Sigmoid colon (tissue), 7 donors: ENCODE data around the gene SCRN3. TPM values are rescaled to one million over a fixed set of nuclear protein-coding genes. Genes with fewer than 3 reads are reported as not detected.
A peak's percentile ranks its signal among the peaks of the same experiment; 100 is the strongest.

Experiments used
- DNase-seq: peaks from one replicate; pipeline ENCODE4 v3.0.0-alpha.2; 2019
- H3K27ac ChIP-seq, 4 donors: fragments of 200-600 bp; sonication (generic); one replicate each; pipeline ENCODE4 v1.5.1; 2016 to 2019; ENCODE audit warnings: mild to moderate bottlenecking in 1 of 4
- H3K27me3 ChIP-seq, 3 donors: fragments of 200-600 bp; sonication (generic); one replicate each; pipeline ENCODE4 v1.5.1; 2019; ENCODE audit warnings: mild to moderate bottlenecking in 1 of 3
- H3K36me3 ChIP-seq, 4 donors: fragments of 200-600 bp; sonication (generic); one replicate each; pipeline ENCODE4 v1.5.1; 2016 to 2019
- H3K4me1 ChIP-seq, 4 donors: fragments of 200-600 bp; sonication (generic); one replicate each; pipeline ENCODE4 v1.5.1; 2017 to 2019
- H3K4me3 ChIP-seq, 4 donors: fragments of 200-600 bp; sonication (generic); one replicate each; pipeline ENCODE4 v1.5.1; 2017 to 2019; ENCODE audit warnings: mild to moderate bottlenecking in 2 of 4, moderate library complexity in 1 of 4
- H3K9me3 ChIP-seq, 4 donors: fragments of 200-600 bp in 3 of 4; sonication (generic) in 3 of 4; one replicate each; pipeline versions ENCODE4 v1.5.1 to v1.6.1; 2013 to 2019
- EP300 ChIP-seq, 4 donors: sonication (generic); formaldehyde crosslinking; IDR thresholded peaks; one replicate each; pipeline ENCODE4 v1.6.1; 2017; ENCODE audit warnings: antibody characterized with exemption in 4 of 4
- POLR2A ChIP-seq, 2 donors: fragments of 450-650 bp; IDR thresholded peaks; one replicate each; pipeline ENCODE4 v1.6.1; 2016; ENCODE audit warnings: antibody characterized with exemption in 2 of 2, mild to moderate bottlenecking in 2 of 2, moderate library complexity in 2 of 2
- POLR2AphosphoS5 ChIP-seq, 4 donors: sonication (generic); formaldehyde crosslinking; IDR thresholded peaks; one replicate each; pipeline ENCODE4 v1.6.1; 2017; ENCODE audit warnings: antibody characterized with exemption in 4 of 4
- WGBS, 2 donors: extraction: QIAGEN DNeasy Blood & Tissue Kit; methylation state at CpG; one replicate each; pipeline ENCODE4 v1.1.7; 2013; 5-methylcytosine and 5-hydroxymethylcytosine counted together
- intact Hi-C: fragments of 100-400 bp; cut with DNase I; formaldehyde crosslinking; loops from one replicate; pipeline ENCODE4 v1.15.1; 2023
- polyA plus RNA-seq, 3 donors: library from polyadenylated mRNA; stranded (reverse); fragments of 200-250 nt; gene quantifications; one replicate each; pipeline ENCODE4 v1.2.3, GENCODE V29; 2013
- total RNA-seq, 4 donors: library from RNA; depleted of rRNA; stranded (reverse); fragments of >200 nt; gene quantifications; one replicate each; pipeline ENCODE4 v1.1.0, GENCODE V29; 2016
- TF ChIP-seq, protein P1 (sequence below), 4 experiments: fragments of 450-650 bp in 3 of 4; fragments of 200-600 bp in 1 of 4; IDR thresholded peaks; one replicate each; pipeline ENCODE4 v1.5.1; 2016 to 2019; ENCODE audit warnings: antibody characterized with exemption in 4 of 4, mild to moderate bottlenecking in 3 of 4, moderate library complexity in 2 of 4
- donor health status: healthy with polysubstance abuse.
- donor health status: Bipolar disorder and iron deficiency.
- donor health status: healthy.

The SCRN3 gene
- total and polyA plus RNA-seq, 7 donors, result 9.6 to 31.0 (median 15.3) TPM

DNA sequence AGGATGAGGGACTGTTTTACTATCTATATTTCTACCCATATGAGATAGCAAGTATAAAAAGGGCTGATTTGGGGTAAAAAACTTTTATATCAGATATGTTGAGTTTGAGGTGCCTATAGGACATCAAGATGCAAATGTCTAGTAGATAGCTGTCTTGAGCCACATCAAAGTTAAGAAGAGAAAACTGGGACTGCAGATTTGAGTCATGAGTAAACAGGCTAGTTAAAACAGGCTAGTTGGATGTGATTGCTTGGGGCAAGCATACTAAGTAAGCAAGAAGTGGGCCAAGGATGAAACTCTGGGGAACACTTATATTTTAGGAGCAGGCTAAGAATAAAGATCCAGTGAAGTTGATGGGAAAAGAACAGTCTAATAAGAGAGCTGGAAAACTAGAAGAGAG lies 2.8 kb upstream of the SCRN3 start:
- peaks cover 0 to 38% (median 28%) of the 10 kb centered on the region in 4 donors for H3K4me1 ChIP-seq
- H3K4me3 ChIP-seq, result no peak overlapping the region
- intact Hi-C loops, result loop anchor here (10.0 kb wide), 1 partner anchor 428 kb away; the partner anchor contains the start of gene SP3
- H3K36me3 ChIP-seq, result peaks cover 0 to 14% (median 4%) of the 10 kb centered on the region in 4 donors
- TF ChIP-seq, protein P1, sequence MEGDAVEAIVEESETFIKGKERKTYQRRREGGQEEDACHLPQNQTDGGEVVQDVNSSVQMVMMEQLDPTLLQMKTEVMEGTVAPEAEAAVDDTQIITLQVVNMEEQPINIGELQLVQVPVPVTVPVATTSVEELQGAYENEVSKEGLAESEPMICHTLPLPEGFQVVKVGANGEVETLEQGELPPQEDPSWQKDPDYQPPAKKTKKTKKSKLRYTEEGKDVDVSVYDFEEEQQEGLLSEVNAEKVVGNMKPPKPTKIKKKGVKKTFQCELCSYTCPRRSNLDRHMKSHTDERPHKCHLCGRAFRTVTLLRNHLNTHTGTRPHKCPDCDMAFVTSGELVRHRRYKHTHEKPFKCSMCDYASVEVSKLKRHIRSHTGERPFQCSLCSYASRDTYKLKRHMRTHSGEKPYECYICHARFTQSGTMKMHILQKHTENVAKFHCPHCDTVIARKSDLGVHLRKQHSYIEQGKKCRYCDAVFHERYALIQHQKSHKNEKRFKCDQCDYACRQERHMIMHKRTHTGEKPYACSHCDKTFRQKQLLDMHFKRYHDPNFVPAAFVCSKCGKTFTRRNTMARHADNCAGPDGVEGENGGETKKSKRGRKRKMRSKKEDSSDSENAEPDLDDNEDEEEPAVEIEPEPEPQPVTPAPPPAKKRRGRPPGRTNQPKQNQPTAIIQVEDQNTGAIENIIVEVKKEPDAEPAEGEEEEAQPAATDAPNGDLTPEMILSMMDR (IDR thresholded peaks at IDR 0.05), result no peak
- TF ChIP-seq EP300 (IDR thresholded peaks at IDR 0.05) (no peak), POLR2A (IDR thresholded peaks at IDR 0.05) (no peak), POLR2AphosphoS5 (IDR thresholded peaks at IDR 0.05) (no peak)
- no peak for DNase-seq
- no peaks in the 10 kb centered on the region for H3K27me3 ChIP-seq
- no peak overlapping the region for H3K27ac ChIP-seq
- H3K9me3 ChIP-seq, result no peaks in the 10 kb centered on the region

DNA sequence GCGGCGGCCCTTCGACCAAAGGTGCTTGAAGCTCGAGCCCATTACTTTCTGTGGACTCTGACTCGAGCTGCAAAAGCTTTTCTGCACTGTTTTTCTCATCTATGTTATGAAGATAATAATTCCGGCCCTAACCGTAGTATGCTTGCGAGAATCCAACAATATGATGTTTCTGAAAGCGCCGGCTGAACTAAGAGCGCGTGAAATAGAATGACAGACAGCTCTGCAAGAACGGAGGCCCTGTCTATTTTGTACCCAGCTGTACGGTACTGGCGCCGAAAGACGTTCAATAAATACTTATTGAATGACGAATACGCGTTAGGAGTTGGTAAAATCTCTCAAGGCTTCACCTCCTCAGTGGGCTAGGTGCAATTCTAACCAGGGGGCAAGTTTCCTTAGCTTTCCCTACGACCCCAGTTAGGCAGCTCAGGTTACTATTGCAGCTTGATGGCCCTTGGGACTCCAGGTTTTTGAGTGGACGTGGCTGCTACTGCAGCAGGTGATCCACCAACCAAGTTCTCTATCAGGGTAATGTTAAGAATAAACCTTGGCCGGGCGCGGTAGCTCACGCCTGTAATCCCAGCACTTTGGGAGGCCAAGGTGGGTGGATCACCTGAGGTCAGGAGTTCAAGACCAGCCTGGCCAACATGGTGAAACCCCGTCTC lies 570 bp downstream of the SCRN3 start:
- WGBS, 2 donors, result 5 to 17% methylated on average over 27 of the region's 27 CpGs
- Histone ChIP-seq H3K4me1 (peaks cover 0 to 38% (median 28%) of the 10 kb centered on the region in 4 donors), H3K4me3 (peak overlapping the region; percentile 74 to 82 (median 76)), H3K27me3 (no peaks in the 10 kb centered on the region), H3K9me3 (no peaks in the 10 kb centered on the region), H3K27ac (peak overlapping the region; percentile 81 to 87 (median 82)), H3K36me3 (peaks cover 0 to 13% (median under 1%) of the 10 kb centered on the region in 4 donors)
- no peak for TF ChIP-seq POLR2A (IDR thresholded peaks at IDR 0.05)
- no peak for TF ChIP-seq POLR2AphosphoS5 (IDR thresholded peaks at IDR 0.05)
- TF ChIP-seq EP300 (IDR thresholded peaks at IDR 0.05), result no peak
- TF ChIP-seq, protein P1 (IDR thresholded peaks at IDR 0.05), result no peak
- no peak for DNase-seq
- intact Hi-C loops, result loop anchor here (10.0 kb wide), 1 partner anchor 431 kb away; the partner anchor contains the start of gene SP3

DNA sequence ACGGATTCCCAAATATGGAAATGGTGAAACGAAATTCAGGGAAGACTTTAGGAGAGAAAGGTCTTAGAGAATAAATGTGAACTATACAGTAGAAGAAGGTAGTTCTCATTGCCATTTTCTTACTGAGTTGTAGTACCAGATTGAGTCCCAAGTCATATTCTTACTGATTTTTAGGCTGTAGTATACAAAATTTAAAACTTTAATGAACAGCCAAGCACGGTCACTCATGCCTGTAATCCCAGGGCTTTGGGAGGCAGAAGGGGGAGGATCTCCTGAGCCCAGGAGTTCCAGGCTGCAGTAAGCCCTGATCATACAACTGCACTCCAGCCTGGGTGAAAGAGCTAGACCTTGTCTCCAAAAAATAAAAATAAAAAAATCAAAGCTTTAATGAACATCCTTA lies 2.2 kb downstream of the SCRN3 start:
- peaks cover 0 to 29% (median 3%) of the 10 kb centered on the region in 4 donors for H3K36me3 ChIP-seq
- DNase-seq, result no peak

DNA sequence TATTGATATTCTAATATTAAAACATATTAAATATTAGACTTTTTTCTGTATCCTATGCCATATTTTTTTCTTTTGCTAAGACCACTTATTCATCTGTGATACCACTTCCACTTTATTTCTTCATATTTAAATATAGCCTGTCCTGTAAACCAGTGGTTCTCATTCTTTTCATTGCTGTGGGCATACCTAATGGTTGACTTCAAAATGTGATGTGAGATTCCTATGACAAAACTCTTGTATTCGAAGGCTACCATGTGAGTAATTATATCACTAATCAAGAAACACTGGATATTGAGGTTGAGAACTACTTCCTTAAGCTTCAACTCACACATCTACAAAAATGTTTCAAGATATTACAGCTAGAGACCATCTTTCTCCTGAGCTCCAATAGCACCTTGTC lies 3.6 kb downstream of the SCRN3 start:
- no peak for DNase-seq
- Histone ChIP-seq H3K4me3 (no peak overlapping the region), H3K36me3 (peaks cover 0 to 42% (median 4%) of the 10 kb centered on the region in 4 donors), H3K9me3 (no peaks in the 10 kb centered on the region), H3K27me3 (no peaks in the 10 kb centered on the region), H3K27ac (no peak overlapping the region), H3K4me1 (peaks cover 0 to 19% (median 14%) of the 10 kb centered on the region in 4 donors)
- WGBS, 2 donors, result 91% methylated on average over 1 of the region's 1 CpG
- intact Hi-C loops, result loop anchor here (10.0 kb wide), 1 partner anchor 434 kb away; the partner anchor contains the start of gene SP3
- no peak for TF ChIP-seq POLR2A (IDR thresholded peaks at IDR 0.05)
- no peak for TF ChIP-seq EP300 (IDR thresholded peaks at IDR 0.05)
- TF ChIP-seq, protein P1 (IDR thresholded peaks at IDR 0.05), result no peak
- no peak for TF ChIP-seq POLR2AphosphoS5 (IDR thresholded peaks at IDR 0.05)

More for the DNA sequence above, 2.2 kb downstream of the SCRN3 start:
- no peaks in the 10 kb centered on the region for H3K9me3 ChIP-seq
- intact Hi-C loops, result loop anchor here (10.0 kb wide), 1 partner anchor 433 kb away; the partner anchor contains the start of gene SP3
- 85 to 87% methylated on average over 3 of the region's 3 CpGs for WGBS, 2 donors
- no peak overlapping the region for H3K4me3 ChIP-seq
- no peak for TF ChIP-seq EP300 (IDR thresholded peaks at IDR 0.05)
- peaks cover 0 to 33% (median 27%) of the 10 kb centered on the region in 4 donors for H3K4me1 ChIP-seq
- H3K27me3 ChIP-seq, result no peaks in the 10 kb centered on the region
- no peak overlapping the region for H3K27ac ChIP-seq

DNA sequence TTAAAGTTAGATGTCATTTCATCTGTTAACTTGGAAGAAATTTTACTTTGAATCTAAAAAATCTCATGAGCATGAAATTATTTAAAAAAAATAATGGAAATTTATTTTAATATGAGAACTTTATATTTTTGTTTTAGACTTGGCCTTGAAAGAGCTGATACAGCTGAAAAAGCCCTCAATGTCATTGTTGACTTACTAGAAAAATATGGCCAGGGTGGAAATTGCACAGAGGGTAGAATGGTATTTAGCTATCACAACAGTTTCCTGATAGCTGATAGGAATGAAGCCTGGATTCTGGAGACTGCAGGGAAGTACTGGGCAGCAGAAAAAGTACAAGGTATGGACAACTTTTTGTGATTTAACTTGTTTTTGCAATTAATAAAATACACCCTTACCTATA lies 5.3 kb downstream of the SCRN3 start:
- TF ChIP-seq, protein P1 (IDR thresholded peaks at IDR 0.05), result no peak
- no peak for TF ChIP-seq POLR2AphosphoS5 (IDR thresholded peaks at IDR 0.05)
- TF ChIP-seq EP300 (IDR thresholded peaks at IDR 0.05), result no peak
- no peak for TF ChIP-seq POLR2A (IDR thresholded peaks at IDR 0.05)
- Histone ChIP-seq H3K9me3 (no peaks in the 10 kb centered on the region), H3K4me3 (no peak overlapping the region), H3K36me3 (peaks cover 0 to 44% (median 5%) of the 10 kb centered on the region in 4 donors), H3K4me1 (peaks cover 0 to 13% (median 8%) of the 10 kb centered on the region in 4 donors), H3K27me3 (no peaks in the 10 kb centered on the region), H3K27ac (no peak overlapping the region)
- intact Hi-C loops, result no loop called here
- DNase-seq, result no peak
